HL-60/S4 treated with retinoic acid at 250 ng/mL for 4 days and 3 days (cell line): ENCODE measurements around the gene THSD7B.
"Not testable (repeated sequence)": the region's sequence is repeated elsewhere in the genome, so short reads cannot be mapped to it uniquely, and the experiment has no call there.

Experiments used
- in situ Hi-C: fragments of 300-500 bp; cut with MboI; formaldehyde crosslinking; loops from 2 replicates; pipeline ENCODE4 v1.7.0; 2022; ENCODE audit warnings: low sequenced_read_pairs

THSD7B gene

DNA sequence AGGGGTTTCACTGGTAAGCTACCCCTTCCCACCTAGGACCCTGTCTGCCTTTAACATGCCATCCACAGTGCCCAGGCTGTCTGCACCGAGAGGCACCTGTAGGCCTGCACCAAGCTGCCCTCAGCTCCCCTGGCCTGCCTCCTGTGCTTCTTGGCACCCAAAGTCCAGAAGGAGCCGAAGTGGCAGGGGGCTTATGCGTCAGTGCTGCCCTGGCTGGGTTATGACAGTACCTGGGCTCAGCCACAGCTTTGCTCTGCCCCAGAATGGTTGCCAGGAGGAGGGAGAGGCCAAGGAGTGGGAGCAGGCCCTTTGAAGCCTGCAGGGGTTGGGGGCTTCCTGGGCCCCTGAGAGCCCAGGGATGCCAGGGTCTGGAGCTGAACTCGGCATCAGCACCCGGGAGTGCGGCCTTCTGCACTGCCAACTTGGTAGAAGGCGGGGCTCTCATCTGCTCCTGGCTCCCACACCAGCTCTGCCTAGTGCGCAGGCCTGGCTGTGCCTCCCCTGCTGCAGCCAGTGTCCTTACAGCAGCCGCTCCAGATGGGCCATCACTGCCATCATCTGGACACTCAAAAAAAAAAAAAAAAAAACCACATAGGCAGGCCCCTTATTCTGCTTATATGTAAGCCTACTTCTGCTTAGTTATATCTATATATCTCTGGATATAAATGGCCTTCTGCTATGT lies 155.4 kb downstream of the THSD7B start:
- in situ Hi-C loops: no loop called here

DNA sequence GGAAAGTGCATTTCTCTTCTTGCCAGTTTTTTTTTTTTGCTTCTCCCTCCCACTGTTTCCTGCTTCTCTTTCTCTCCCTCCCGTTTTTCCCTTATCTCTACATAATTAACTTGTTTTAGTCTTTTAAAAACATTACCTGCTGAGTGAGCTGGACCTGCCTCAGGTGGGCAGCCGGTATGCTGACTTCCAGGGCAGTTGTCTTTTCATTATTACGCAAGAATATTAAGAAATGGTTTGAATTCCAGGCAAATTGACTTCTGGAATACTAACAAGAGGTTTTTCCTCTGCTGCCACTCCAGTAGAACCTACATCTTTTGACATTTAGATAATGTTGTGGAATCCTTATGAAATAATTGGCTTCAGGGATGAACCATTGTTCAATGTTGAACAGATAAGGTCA lies 161.8 kb downstream of the THSD7B start:
- in situ Hi-C loops: no loop called here

DNA sequence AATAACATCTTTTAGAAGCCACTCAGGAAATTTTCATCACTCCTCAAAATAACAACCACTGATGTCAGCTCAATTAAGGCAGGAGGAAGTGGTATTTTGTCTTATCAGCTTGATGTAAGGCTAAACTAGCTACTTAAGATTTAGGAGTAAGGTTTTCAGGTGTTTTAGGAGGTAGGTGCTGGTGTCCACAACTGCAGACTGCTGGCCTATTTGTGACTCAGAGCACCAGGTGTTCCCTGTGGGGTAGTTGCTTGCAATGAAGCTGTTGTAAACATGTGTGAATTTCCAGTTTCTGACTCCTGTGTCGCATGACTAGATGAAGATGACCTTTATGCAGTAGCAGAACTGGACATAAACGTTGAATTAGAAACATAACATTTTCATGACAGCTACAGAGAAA lies 164.2 kb downstream of the THSD7B start:
- in situ Hi-C loops: no loop called here

DNA sequence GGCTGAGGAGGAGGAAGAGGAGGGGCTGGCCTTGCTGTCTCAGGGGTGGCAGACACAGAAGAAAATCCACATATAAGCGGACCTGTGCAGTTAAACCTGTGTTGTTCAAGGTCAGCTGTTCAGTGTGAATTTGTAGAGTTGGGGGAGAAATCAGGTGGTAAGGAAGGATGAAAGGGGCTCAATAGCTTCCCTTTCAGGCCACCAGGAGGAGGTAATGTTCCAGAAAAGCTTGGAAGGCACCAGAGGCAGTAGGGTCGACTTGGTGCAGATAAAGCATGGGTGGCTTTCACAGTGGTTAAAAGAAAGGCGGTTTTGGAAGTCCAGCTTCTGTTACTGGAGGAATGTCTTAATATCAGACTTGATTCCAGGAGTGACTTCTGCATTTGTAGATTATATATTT lies 167.4 kb downstream of the THSD7B start:
- in situ Hi-C loops: no loop called here

DNA sequence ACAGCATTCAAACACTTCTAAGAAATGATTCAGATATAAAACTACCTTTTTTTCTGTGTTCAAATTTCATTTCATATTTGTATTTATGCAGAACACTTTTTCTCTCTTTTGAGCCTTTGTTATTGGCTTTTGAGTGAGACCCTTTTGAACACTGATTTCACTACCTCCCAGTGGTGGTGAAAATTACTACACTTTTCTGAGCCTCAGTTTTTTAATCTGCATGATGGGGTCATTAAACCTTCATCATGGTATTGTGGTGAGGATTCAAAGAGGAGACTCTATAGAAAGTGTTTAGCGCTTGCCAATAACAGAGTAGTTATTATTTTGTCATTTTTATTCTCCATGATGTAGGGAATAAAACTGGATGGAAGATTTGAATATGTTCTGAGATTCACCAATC lies 169.8 kb downstream of the THSD7B start:
- in situ Hi-C loops: no loop called here

DNA sequence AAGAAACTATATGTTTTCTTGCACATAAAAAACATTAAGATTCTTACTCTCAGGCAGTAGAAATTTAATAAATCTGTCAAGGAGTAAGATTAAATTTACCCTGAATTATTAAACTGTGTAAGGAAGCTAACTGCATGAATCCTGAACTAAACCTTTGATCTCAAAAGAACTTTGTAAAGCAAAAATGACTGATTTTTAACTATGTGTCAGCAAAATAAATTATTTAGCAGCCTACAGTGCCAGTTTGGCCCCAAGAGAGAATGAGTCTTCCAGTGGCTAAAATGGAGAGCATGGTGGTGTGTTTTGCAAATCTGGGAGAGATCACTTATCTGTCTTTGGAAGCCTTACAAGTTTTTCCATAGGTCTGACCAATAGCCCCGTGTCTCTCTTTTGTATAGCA lies 190.7 kb downstream of the THSD7B start:
- in situ Hi-C loops: no loop called here

DNA sequence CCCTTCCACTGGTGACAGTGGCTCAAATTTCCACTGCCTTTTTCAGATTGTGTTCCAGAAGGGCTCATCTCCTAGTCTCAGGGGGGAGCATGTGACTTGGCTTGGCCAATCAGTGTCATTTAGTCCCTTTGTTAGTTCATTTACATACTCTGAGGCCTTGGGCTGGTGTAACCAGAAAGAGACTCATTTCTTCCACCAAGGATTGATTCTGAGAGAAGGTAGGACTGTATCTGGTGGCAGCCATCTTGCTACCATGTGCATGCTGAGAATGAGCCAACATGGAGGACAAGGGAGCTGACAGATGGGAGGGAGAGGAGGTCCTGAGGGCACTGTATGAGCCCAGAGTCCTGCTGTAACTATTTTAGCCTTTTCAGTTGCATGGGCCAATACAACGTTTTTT lies 191.7 kb downstream of the THSD7B start:
- in situ Hi-C loops: no loop called here

DNA sequence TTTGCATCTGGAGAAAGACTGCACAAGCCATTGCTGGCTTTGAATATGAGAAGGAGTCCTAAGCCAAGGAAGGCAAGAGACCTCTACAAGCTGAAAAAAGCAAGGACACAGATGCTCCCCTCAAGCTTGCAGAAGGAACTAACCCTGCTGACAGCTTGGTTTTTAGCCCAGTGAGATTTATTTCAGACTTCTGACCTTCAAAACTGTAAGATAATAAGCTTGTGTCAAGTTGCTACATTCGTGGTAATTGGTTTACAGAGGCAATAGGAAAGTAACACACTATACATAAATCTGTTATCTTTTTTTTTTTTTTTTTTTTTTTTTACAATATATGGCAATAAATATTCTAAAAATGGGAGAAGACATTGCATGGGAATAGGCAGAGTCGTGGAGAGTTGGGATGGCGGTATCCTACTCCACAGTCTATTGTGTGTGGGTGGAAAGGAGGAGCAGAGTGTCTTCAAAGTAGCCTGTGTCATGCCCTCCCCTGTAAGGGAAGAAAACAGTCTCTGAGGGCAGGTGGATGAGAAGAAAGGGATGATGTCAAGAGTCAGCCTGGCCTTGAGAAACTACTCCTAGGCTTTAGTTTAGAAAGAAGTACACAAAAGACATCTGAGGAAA lies 196.9 kb downstream of the THSD7B start:
- in situ Hi-C loops: no loop called here

DNA sequence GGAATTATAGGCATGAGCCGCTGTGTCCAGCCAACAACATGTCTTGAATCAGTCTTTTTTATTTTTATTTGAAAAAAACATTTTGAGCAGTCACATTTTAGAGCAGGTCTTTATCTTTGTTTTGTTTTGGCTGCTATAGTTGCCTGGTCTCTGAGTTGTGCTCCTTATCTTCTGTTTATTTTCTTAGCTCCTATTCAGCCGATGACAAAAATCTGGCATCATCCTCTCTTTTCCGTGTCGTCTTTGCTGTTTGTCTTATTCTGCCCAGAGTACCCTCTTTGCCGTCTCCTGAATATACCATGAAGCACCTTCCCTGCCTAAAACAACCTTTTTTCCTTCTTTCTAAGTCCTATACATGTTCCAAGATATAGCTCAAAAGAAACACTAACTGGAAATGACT lies 201.1 kb downstream of the THSD7B start:
- in situ Hi-C loops: no loop called here

DNA sequence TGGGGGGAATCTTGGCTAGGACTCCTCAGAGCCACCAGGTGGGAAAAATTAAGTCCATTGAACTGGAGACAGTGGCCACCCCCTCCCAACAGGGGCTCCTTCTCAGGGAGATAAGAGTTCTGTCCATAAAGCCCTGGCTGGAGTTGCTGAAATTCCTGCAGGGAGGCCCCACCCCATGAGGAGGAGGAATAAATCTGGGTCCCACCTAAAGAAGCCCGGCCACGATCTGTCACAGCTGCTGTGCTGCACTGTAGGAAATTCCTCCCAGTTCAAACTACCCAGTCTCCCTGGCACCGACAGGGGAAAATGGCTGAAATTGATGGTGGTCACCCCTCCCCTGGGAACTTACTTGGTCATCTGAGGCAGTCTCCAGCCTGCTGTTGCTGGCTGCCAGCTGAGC lies 215.0 kb downstream of the THSD7B start:
- in situ Hi-C loops: no loop called here

DNA sequence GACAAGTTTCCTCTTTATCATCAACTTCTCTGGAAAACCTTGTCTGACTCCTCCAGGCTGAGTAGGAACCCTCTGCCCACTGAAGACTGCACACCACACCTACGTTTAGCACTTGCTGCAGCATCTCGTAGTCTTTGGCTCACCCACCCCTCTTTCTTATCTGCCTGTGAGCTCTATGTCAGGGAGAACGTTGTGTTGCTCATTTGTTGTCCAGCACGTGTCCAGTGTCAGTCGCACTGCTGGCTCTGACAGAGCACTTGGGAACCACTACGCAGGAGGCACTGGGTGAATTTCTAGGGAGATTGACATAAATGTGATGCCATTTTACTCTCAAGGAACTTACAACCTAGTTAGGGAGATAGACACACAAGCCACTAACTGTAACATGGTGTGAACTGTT lies 216.3 kb downstream of the THSD7B start:
- in situ Hi-C loops: not testable (repeated sequence)

DNA sequence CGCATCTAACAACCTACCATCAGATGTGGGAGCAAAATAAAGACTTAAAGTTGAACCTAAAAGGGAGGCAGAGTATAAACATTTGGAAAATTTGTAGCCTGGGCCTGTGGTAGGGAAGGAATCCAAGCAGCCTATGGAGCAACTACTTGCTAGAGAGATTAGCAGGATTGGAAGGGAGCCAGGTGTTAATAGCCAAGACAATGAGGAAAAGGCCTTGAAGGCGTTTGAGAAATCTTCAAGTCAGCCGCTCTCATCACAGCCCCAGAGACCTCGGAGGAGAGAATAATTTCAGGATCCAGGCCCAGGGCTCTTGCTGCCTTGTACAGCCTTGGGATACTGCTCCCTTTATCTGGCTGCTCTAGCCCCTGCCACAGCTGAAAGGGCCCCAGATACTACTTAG lies 219.7 kb downstream of the THSD7B start:
- in situ Hi-C loops: no loop called here

DNA sequence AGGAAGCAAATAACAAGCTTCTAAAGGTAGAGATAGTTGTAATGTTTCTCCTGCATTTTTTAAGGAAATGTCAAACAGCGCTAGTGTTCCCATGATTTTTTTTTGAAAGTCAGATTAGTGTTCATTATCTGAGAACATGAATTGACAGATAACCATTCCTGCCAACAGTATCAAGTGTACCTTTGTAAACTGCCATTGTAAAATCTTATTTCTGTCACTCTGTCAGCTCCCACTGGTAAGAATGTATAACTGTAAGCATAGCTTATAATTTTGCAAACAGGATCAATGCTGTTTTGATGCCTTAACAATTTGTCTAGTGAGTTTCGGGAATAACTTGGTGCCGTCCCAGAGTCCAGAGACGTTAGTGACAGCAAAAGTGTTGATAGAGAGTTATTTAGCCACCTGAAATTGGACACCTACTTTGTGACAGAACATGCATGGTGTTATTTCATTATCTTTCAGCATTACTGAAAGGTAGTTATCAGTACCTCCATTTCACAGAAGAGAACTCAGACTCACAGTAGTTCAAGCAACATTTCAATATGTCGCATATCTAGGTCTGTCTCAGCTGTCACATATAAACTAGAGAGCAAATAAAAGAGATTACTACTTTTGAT lies 221.4 kb downstream of the THSD7B start:
- in situ Hi-C loops: no loop called here

DNA sequence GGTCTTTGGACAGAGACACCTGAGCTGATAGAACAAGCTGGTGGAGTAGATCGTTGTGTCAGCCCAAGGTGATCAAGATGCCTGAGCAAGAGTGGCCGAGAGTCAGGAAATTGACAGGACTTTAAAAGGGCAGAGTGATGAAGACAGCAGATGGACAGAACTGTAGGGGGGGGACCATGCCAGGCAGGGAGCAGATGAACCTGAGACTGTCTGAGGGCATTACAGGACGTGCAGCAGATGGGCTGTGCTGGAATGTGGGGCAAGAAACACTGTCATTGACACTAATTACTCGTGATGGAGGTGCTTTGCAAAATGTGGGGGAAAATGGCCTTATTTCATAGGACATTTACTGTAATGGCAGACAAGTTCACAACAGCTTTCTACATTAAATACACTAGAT lies 225.0 kb downstream of the THSD7B start:
- in situ Hi-C loops: no loop called here

DNA sequence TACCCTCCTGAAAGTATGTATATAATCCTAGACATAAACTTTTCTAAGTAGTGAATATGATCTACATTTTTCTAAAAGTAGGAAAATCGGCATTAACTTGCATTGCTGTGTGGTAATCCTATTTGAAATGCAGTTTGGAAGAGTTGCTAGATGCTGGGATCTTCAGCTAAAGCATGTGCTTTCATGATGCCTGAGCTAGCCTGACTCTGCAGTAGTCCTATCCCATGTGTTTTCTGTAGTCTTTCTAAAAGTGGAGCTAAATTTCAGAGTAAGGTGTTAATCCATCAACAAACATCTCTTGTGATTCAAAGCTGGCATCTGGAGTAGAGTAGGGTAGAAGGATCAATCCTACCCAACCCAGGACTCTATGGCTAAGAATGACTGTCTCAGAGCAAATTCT lies 229.4 kb downstream of the THSD7B start:
- in situ Hi-C loops: no loop called here

DNA sequence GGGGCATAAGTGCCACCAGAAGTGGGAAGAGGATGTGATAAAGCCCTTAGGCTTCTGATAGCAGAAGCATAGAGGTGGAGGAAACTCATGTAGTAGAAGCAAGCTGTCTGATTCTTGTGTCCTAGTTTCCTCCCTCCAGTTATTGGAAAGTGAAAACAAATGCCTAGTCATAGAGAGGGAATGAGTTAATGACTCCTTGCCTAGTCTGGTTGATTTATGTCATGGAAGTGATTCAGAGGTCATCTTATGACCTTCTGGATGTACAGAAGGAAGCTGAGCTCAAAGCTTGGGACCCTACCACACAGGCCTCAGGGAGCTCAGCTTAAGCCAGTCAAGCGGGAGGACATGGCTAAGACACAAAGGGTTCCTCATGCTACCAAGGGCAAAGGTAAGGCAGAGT lies 232.2 kb downstream of the THSD7B start:
- in situ Hi-C loops: no loop called here

DNA sequence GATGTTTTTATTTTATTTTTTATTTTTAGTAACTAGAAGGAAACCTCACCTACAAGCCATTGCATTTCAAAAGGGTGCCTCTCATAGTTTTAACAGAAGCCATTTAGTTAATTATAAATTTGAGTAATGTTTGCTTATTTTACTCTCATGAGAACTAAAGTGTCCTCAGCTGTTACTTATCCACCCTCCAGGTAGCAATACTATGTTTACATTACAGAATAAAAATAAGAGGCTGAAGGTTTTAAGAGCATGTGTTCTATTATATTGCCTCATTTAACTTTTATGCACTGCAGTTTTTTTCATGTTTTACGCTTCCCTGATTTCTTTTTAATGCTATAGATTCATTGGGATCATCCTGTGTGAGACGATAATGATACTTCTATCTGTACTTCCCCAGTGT lies 235.5 kb downstream of the THSD7B start:
- in situ Hi-C loops: no loop called here

DNA sequence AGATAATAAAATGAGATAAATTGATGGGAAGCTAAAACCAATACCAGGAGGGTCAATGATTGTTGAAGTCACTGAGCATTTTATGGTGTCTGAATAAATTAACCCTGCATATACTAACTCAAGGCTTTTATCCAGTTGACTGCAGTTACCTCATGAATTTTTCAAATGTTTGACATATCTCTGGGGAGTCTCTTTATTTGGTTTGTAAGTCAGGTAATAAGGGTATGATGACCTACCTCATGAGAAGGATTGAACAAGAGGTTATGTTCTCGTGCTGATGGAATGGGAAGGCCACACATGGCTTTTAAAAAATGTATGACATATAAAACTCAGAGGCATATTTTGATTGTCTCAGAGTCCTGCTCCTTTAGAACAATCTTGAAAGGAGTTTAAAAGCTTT lies 237.6 kb downstream of the THSD7B start:
- in situ Hi-C loops: no loop called here

DNA sequence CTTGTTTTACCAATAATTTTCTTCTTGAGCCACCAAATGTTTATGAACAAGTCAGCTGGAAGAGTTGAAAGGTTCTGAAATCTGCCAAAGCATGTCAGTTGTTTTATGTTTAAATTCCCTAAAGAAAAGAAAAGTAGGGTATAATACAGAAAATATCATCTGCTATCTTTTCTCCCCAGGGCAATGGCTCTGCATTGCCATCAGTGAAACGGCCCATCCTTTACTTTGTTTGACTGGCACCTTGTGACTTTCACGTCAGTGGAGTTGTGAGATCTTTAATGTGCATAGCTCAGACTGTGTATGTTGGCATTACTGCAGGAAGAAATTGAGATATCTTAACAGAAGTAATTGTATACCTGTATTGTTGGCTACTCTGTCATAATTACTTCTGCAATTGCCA lies 239.9 kb downstream of the THSD7B start:
- in situ Hi-C loops: no loop called here

DNA sequence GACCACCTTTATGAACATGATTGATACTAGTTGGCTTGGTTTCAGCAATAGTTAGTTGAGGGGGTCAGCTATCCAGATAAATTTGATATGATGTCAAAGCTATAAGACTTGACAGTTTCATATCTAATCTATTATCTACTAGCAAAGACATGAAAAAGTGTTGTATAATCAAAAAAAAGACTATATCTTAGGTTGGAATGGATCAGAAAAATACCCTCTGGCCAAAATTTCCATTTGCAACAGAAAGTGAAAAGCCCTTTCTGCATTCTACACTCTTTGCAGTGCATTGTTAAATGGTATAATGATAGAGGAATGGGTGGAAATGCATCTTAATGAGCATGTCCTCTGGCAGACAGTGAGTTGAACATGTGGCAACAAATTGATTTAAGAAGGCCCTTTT lies 242.6 kb downstream of the THSD7B start:
- in situ Hi-C loops: no loop called here

DNA sequence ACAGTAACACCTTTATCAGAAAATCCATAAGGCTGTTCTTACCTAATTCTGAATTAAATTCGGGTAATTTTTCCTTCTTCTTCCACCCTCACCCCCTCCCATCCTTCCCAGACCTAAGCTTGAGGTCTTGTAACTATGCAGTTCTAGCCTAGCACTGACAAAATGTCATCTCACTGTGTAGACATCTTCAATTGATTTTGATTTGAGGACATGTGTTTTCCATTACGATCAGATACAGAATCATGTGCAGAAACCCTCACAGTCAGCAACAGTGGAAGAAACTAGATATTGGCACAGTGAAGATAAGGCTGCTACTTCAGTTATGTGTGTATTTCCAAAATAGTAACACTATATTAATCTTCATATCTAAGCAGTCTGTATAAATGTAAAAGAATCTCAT lies 244.6 kb downstream of the THSD7B start:
- in situ Hi-C loops: no loop called here

DNA sequence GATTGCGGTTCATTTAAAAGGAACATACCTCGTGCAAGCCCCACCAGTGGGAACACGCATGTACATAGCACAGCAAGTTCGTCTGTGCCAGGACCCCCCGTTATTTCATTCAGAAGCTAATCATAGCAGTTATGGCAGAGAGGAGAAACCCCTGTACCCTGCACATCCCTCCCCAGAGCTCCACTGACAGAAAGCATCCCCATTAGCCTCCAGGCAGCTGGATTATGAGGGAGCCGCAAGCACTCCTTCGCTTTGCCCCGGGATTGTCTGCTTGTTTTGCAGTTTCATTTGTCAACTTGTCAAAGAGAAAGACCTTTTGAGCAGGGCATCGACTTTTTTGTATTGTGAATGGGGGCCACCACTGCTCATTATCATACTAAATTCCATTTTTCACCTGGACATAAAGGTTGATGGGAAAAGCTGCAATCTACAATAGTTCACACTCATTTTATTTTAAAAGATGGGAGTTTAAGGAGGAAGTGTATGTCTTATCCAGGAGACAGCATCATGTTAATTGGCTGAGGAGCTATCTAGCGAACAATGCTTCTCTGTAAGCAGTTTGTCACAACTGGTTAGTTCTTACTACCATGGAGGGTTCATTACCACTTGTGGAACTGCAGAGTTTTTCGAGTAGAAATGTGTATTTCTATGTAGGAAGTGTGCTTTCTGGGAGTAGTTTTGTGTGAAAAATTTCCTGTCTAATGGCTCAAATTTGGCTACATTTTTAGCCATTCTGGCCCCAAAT lies 255.3 kb downstream of the THSD7B start:
- in situ Hi-C loops: no loop called here
